WERI-Rb-1 (cell line): ENCODE data around the gene KTI12.

Experiments used
- DNase-seq: peaks from one replicate; pipeline ENCODE4 v3.0.0-alpha.2; 2020
- H3K27ac ChIP-seq: fragments of 250-450 bp; sonication (Bioruptor Pico); 2 replicates; pipeline ENCODE4 v1.5.1; 2020; ENCODE audit warnings: mild to moderate bottlenecking, moderate library complexity
- H3K27me3 ChIP-seq: fragments of 250-450 bp; sonication (Bioruptor Pico); 2 replicates; pipeline ENCODE4 v1.5.1; 2021; ENCODE audit warnings: mild to moderate bottlenecking, low read depth, moderate library complexity; ENCODE audit not compliant: insufficient read depth, severe bottlenecking
- H3K36me3 ChIP-seq: fragments of 250-450 bp; sonication (Bioruptor Pico); 2 replicates; pipeline ENCODE4 v1.5.1; 2020; ENCODE audit warnings: mild to moderate bottlenecking, moderate library complexity
- H3K4me3 ChIP-seq: 2 replicates; pipeline ENCODE4 v1.5.1; 2011; ENCODE audit warnings: low read depth, mild to moderate bottlenecking, control low read depth, low read length
- H3K9me3 ChIP-seq: fragments of 250-450 bp; sonication (Bioruptor Pico); 2 replicates; pipeline ENCODE4 v1.5.1; 2021; ENCODE audit warnings: mild to moderate bottlenecking, moderate library complexity; ENCODE audit not compliant: severe bottlenecking
- CTCF ChIP-seq: IDR thresholded peaks from 2 replicates; pipeline ENCODE4 v1.5.1; 2011; ENCODE audit warnings: low read depth, mild to moderate bottlenecking, control low read depth, inconsistent platforms, low read length

KTI12 gene

DNA sequence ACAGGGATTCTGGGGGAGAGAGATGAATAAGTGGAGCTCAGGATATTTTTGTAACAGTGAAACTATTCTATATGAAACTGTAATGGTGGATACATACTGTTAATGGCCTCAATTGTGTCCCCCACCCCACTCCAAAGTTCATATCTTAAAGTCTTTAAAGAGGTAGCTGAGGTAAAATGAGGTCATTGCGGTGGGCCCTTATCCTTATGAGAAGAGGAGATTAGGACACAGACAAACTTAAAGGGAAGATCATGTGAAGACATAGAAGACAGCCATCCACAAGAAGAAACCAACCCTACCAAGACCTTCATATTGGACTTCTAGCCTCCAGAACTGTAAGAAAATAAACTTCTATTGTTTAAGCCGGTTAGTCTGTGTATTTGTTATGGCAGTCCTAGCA, 11.6 kb upstream of the KTI12 start:
- no peak for TF ChIP-seq CTCF
- H3K36me3 ChIP-seq = peaks cover 25% of the 10 kb centered on the region
- DNase-seq = no peak
- peaks cover 5% of the 10 kb centered on the region for H3K9me3 ChIP-seq
- no peak overlapping the region for H3K4me3 ChIP-seq
- H3K27me3 ChIP-seq = no peaks in the 10 kb centered on the region
- no peak overlapping the region for H3K27ac ChIP-seq

- no peak for DNase-seq
- H3K36me3 ChIP-seq = peaks cover 36% of the 10 kb centered on the region
- peaks cover 2% of the 10 kb centered on the region for H3K9me3 ChIP-seq
- H3K27ac ChIP-seq = no peak overlapping the region
- TF ChIP-seq CTCF = no peak
- H3K4me3 ChIP-seq = no peak overlapping the region
- H3K27me3 ChIP-seq = no peaks in the 10 kb centered on the region
Observed at GRCh38 chr1:52041551-52042185, 8.1 kb upstream of the KTI12 start.

- DNase-seq = no peak
- Histone ChIP-seq H3K27me3 (no peaks in the 10 kb centered on the region), H3K27ac (no peak overlapping the region; the same call in 1 of the 2 replicates), H3K9me3 (no peaks in the 10 kb centered on the region), H3K36me3 (peaks cover 32% of the 10 kb centered on the region), H3K4me3 (no peak overlapping the region)
- no peak for TF ChIP-seq CTCF
Observed at GRCh38 chr1:52037909-52038308, 4.3 kb upstream of the KTI12 start.

DNA sequence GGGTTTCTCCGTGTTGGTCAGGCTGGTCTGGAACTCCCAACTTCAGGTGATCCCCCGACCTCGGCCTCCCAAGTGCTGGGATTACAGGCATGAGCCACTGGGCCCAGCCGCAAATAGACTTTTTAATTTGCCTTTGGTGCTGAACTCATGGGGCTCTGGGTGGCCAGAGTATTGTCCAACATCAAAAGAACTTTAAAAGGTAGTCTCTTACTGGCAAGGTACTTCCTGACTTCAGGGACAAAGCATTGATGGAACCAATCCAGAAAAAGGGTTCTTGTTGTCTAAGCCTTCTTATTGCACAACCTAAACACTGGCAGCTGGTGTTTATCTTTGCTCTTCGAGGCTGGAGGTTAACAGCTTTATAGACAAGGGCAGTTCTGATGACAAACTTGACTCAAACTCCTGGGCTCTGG, 3.8 kb upstream of the KTI12 start:
- no peak for TF ChIP-seq CTCF
- H3K4me3 ChIP-seq = no peak overlapping the region
- no peaks in the 10 kb centered on the region for H3K27me3 ChIP-seq
- no peak for DNase-seq
- H3K27ac ChIP-seq = no peak overlapping the region; the same call in 1 of the 2 replicates
- peaks cover 38% of the 10 kb centered on the region for H3K36me3 ChIP-seq
- no peaks in the 10 kb centered on the region for H3K9me3 ChIP-seq

GRCh38 chr1:52034050-52034384, 407 bp upstream of the KTI12 start:
- no peaks in the 10 kb centered on the region for H3K27me3 ChIP-seq
- H3K36me3 ChIP-seq = peaks cover 22% of the 10 kb centered on the region
- TF ChIP-seq CTCF = no peak
- H3K9me3 ChIP-seq = no peaks in the 10 kb centered on the region
- no peak for DNase-seq
- peak overlapping the region; percentile 79 for H3K27ac ChIP-seq
- peak overlapping the region; percentile 84 for H3K4me3 ChIP-seq

DNA sequence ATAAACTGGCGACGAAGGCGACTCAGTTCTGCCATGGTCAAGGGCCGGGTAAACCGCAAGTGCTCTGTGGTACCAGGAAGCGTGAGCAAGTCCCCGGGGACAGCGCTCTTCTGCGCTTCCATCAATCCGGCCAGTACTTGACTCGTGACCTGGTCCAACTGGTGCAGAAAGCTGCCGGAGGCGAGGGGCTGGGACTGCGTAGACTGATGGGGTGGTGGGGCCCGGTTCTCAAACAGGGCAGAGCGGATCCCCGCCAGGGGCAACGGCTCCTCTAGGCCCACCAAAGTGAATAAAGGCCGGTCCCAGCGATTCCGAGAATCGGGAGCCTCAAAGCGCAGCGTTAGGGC, 852 bp downstream of the KTI12 start:
- peak overlapping the region; percentile 84 for H3K4me3 ChIP-seq
- H3K36me3 ChIP-seq = peaks cover 24% of the 10 kb centered on the region
- no peaks in the 10 kb centered on the region for H3K27me3 ChIP-seq
- DNase-seq = no peak
- H3K9me3 ChIP-seq = no peaks in the 10 kb centered on the region
- no peak for TF ChIP-seq CTCF
- peak overlapping the region; percentile 79 for H3K27ac ChIP-seq
